SH-SY5Y (cell line): Measurements from ENCODE around the gene MCM9.

Source experiments
- GATA2 ChIP-seq: IDR thresholded peaks from 2 replicates; pipeline ENCODE4 v1.6.1; 2011; ENCODE audit warnings: mild to moderate bottlenecking, low read depth, low read length
- GATA3 ChIP-seq: IDR thresholded peaks from 2 replicates; pipeline ENCODE4 v1.6.1; 2011; ENCODE audit warnings: low read depth, mild to moderate bottlenecking, low read length, moderate library complexity

- TF ChIP-seq GATA2 (no peak), GATA3 (no peak)
These were observed 31.8 kb downstream of the MCM9 start for GRCh38 chr6:118903138-118903537.
